ENCODE measurements around the gene VWF.

VWF gene

DNA sequence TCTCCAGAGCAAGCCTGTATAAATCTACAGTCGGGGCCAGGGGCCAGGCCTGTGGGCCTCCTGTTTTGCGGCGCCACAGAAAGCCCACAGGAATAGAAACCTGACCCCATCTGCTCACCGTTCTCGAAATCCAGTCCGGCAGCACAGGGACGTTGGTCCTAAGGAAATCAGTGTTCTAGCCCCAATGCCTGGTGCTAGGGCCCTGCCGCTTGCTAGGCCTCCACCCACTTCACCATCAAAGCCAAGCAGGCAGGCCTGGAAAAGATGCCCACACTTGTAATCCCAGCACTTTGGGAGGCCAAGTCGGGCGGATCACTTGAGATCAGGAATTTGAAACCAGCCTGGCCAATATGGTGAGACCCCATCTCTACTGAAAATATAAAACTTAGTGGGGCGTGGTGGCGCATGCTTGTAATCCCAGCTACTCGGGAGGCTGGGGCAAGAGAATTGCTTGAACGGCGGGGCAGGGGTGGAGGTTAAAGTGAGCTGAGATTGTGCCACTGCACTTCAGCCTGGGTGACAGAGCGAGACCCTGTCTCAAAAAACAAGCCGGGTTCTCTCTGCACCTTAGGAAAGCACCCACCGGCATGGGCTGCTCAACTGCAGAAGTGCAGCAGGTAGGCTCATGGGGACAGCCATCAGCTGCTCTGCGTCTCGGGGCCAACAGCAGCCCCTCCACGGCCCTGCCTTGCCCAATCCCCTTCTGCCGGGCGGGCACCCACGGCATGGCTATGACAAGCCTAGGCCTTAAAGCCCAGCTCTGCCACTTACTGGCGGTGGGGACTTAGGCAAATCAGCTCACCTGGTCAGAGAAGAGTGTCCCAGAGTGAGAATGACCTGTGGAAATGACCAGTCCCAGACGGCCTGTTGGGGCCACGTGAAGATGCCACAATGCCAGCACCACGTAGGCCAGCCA, 47.4 kb downstream of the VWF start:
- no peak for DNase-seq (ENCODE audit: low read depth)

DNA sequence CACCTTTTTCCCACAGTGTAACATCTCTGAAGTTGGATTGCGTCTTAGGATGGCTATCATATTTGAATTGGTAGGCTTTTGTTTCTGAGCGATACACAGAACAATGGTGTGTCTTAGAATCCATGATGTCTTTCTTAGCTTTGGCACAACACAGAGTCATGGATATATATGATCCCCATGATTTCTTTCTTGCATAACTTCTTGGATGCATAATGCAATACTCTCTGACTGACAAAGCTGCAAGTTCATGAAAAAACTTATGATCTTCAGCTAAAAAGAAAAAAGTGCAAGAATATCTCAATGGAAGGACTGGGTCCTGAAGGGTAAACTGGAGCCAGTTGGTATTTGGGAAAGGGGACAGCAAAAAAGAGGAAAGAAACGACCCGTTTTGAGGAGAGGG, 48.1 kb downstream of the VWF start:
- DNase-seq (ENCODE audit: low read depth) = no peak

DNA sequence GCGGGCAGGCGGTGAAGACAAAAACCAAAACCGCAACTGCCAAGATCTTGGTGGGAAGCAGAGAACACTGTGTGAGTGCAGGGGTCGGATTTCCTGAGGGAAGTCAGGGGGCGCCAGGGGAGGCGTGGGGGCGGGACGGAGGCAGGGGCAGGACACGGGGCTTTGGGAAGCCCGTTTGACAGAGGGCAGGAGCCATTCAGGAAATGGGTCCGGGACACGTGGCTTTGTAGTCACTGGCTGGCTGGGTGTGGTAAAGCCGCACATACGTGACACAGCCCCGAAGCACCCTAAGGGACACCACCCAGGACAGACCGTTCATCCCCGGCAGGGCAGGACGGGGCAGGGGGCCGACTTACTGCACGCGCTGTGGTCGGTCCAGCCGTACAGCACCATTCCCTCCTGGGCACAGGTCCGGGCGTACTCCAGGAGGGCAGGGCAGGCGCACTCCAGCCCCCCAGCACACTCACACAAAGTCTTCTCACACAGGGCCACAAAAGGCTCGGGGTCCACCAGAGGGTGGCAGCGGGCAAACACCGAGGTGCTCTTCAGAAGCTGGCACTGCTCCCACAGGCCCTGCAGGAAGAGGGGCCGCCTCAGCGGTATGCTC, 49.4 kb downstream of the VWF start:
- DNase-seq (ENCODE audit: low read depth) = no peak

DNA sequence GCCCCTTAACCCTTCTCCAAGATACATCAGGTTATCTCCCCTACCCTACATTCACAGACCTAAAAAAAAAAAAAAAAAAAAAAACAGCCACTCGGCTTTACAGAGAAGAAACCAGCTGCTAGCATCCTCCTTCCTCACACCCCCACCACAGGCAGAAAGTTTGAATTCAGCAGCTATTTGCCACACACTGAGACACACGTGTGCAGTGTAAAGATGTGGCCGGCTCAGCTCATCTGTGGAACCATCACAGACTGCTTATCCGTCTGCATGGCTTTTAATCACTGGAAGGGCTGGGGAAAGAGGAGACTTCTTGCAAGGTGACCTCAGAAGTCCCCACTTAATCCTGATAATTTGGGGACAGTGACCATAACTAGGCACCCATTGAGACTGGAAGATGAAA, 50.0 kb downstream of the VWF start:
- no peak for DNase-seq (ENCODE audit: low read depth)

DNA sequence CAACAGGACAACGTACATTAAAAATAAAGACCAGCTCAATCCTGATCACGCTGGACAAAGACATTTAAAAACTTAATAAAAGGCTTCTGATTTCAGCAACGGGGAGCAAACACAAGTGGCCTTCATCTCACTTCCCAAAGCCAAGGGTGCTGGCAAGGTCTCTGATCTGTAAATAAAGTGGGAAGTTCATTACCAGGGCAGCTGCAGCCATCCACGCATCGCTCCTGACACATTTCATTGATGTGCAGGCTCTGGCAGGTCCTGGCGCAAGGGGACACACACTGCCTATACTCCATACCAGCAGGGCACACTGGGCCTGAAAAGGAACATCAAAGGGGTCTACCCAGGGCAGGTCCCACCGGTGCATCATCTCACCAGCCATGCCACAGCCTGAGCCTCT, 51.0 kb downstream of the VWF start:
- DNase-seq (ENCODE audit: low read depth) = no peak

DNA sequence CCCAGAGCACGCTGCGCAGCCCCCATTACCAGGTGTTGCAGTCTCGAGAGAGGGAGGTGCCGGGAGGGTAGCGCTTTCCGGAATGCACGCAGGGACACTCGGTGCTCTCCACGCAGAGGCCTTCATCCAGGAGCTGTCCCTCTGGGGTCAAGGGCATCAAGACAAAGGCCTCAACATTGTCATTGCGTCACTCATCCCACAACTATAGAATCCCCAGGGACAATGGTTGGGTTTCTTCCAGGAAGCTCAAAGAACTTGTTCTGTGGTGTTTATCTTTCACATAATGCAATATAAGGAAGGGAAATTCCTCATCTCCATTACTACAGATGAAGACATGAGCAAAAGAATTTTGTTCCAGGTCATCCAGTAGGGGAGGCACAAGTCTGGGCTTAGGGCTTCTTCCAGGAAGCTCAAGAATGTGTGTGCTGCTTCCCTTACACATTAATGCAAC, 52.1 kb downstream of the VWF start:
- no peak for DNase-seq (ENCODE audit: low read depth)

DNA sequence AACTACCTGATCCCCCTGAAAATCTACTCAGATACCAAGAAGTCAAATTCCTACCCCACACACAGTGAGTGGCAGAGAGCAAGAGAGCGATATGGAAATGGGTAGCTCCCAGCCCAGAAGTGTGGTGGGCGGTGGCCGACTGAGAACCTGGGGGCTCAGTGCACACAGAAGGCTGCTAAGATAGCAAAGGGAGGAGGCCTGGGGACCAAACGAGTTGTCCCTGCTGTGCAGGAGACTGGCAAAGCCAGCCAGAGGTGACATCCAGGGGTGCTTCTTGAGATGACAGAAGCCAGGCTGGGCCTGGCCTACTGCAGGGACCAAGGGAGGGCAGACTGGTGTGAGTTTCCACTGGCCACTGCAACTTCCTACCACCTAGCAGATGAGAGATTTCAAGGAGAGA, 52.9 kb downstream of the VWF start:
- DNase-seq (ENCODE audit: low read depth) = no peak

DNA sequence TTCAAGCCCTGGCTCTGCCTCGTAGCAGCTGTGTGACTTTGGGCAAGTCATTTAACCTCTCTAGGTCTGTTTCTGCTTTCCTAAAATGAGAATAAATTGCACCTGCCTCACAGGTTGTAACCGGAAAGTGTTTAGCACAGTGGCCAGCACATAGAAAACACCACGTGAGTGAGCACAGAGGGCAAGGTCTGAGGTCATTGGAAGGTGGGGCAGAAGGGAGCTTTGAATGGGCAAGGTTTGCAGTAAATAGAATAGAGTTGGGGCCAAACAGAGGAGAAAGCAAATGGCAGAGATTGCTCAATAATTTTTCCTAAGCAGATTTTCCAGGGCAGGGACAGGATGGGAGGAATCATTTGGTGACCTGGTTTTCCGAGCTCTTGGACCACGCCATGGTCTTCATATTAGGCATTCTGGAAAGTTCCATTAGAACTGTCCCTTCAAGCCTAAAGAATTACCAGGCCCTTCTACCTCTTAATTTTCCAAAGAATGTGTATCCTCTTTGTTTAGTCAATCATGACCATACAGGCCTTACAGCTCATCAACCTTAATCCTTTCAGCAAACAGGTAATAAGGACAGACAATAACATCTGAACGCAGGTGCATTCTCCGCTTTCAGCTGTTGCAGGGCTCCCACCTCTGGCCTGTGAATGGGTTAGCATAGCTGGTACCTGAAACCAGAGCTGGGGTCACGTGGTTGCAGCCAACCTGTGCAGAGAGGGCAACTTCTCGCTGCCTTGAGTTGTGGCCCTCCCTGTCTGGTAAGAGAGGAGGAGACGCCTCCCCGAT, 53.8 kb downstream of the VWF start:
- no peak for DNase-seq (ENCODE audit: low read depth)

DNA sequence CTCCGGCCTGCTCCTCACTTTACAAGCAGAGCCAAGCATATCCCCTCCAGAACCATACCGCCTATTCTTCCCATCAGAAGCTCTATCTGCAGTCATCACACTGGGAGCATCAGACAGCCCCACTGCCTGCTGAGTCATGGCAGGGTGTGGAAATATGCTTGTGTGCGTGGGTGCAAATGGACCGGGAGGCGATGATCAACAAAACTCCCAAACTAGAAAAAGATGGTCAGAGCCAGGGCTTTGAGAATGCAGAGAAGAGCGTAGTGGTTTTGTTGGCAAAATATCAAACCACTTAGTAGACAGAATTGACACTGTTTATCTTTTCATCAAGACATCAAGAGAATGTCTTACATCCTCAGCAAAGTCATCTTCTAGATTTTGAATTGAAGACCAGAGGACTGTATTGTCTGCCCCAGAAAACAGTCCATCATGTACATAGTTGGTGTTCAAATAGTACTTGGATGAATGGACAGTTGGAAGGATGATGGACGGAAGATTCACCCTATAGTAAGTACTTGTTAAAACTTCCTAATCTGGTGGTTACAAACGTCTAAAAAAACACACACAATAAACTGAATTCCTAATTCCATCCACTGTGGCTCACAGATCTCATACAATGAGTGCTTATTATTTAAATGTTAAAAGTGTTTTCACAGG, 54.9 kb downstream of the VWF start:
- DNase-seq (ENCODE audit: low read depth) = no peak

DNA sequence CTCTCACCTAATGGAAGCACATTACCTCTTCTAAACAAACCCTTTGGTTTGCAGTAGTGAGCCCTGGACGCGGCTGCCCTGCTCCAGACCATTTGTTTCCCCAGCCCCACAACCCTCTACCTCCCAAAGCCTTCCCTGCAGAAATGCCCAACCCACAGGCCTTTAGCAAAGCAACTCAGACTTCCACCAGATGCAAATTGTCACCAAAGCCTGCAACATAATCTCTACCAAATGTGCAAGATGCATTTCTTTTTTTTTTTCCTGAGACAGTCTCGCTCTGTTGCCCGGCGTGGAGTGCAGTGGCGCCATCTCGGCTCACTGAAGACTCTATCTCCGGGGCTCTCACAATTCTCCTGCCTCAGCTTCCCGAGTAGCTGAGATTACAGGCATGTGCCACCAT, 56.2 kb downstream of the VWF start:
- no peak for DNase-seq (ENCODE audit: low read depth)

DNA sequence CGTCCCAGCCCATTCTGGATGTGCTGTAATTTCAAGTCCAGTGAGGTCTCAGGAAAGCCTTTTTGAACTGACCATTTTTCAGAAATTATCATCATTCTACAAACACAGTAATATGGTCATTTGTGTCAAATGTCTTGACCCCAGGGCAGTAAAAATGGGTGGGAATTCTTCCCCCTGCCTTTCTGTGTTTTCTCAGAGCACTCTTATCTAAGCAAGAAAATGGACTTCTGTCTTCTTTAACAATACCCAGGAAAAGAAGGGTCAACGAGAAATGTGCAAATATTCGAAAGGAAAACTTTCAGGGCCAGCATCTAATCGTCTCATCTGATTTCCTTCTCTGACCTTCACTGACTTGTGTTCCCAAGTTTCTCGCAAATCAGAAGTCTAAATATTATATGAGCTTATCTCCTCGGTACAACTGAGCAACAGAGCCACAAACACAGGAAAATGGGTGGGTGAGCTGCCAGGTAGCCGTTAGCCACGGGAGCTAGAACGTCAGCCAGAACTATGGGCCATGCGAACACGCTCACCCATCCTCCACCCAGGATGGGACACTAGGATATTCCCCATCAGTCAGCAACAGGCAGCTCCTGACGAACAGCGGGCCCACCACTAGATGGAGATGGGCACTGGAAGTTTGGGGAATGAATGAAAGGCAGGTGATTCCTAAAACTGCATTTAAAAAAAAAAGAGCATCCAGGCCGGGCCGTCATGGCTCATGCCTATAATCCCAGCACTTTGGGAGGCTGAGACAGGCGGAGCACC, 57.1 kb downstream of the VWF start:
- DNase-seq (ENCODE audit: low read depth) = no peak

DNA sequence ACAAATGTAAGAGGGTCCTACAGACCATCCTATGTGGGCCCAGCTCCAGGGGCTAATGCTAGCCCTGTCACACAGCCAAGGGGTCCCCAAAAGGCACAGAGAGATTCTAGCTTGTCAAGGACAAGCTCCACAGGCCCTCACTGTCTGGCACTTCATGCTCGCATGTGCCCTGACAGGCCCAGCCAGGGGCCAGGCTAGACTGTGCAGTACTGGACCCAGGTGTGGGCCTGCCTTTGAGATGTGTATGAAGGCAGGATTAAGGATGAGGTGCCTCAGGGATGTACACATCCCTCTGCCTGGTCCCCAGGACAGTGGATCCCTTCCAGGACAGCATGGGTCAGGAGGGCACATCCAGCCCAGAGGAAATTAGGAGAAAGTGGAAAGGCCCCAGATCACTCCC, 57.8 kb downstream of the VWF start:
- no peak for DNase-seq (ENCODE audit: low read depth)

DNA sequence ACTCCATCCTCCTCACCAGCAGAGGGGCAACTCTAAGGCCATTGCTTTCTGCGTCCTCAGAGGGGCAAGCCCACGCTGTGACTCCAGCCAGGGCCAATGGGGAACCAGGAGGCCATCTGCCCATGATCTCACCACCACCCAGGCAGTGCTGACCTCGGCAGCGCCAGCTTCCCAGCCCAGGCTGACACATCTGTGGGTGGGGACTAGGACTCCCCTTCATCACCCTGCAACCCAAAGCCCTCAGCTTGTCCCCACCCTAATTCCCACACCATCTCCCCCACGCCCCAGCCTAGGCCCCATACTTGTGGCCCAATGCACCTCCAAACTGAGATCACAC, 58.6 kb downstream of the VWF start:
- no peak for DNase-seq (ENCODE audit: low read depth)

DNA sequence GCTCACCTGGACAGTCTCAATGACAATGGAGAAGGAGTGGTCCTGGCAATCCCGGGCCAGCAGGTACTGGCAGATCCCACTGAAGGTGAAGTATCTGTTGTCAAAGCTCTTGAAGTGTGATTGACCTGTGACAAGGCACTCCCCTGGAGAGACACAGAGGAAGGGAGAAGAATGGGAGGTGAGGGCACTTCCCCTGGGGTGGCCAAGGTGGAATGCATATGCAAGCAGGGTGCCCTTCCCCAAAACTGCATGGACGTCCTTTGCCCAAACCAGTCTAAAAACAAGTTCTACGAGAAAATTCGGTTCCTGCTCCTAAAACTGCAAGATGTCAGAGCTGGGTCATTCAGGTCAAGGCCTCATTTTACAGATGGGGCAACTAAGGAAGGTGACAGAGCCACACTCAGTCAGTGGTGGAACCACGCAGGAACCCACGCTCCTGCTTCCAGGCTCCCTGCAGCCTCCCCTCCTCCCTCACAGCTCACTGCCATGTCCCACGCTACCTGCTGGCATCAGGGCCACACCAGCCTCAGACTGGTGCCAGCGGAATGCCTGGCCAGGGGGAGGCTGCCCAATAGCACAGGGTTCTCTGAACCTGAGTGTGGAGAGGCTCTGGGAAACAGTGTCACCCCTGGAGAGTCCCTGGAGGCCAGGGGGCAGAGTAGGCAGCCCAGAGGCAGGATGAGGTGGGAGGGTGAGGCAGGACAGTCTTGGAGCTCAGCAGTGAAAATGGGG, 59.2 kb downstream of the VWF start:
- DNase-seq (ENCODE audit: low read depth) = no peak

DNA sequence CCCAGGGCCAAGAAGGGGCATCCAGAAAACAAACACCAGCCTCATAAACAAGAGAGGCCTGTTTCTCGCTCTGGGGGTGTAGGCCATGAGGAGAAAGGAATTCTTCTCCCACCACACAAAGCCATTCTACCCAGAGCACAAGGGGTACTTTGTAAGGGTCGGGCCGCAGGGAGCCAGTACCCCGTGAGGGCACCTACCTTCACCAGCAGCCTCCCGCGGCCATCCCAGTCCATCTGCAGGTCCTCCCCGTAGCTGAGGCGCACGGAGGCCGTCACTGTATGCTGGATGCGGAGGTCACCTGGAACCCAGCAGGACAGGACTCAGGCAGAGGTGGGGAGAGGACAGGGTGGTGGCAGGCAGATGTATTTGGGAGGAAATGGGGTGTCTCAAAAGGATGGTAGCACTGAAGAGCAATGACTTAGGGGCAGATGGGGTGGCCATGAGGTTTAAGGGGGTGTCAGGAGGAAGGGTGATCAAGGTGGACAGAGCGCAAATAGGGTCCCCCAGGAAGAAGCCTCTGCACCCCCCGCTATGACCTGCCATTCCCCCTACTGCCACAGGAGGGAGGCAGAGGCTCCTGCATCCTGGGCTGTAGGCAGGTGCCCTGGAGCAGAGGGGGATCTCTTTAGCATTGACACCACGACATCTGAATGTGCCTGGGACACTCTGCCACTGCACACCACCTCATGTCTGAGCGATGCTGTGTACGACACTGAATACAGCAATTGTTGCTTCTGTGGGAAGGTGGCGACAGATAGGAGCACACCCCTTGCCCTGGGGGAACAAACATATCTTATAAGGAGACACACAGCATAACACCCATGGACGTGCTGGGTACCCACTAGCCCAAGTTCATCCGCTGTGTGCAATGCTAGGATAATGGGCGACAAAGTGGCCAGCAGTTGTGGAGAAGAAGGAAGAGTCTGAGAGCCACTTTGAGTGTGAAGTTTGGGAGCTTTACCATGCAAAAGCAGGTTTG, 61.4 kb downstream of the VWF start:
- peak; percentile 41 for DNase-seq (ENCODE audit: low read depth)

DNA sequence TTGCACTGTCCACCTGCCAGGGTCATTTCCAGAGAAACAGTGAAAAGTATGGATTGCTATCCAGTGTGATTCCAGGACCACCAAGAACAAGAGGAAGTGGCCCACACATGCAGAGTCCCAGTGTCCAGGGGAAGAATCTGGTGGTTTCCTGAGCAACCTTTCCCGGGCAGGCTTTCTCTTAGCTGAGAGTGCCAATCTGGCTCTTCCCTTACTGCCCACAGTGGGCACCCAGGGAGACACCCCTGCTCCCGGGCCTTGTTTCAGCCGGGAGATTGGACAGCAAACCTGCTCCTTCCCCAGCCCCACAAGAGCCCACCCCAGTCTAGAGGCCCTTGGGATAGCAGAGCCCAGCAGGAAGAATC, 62.1 kb downstream of the VWF start:
- no peak for DNase-seq (ENCODE audit: low read depth)

DNA sequence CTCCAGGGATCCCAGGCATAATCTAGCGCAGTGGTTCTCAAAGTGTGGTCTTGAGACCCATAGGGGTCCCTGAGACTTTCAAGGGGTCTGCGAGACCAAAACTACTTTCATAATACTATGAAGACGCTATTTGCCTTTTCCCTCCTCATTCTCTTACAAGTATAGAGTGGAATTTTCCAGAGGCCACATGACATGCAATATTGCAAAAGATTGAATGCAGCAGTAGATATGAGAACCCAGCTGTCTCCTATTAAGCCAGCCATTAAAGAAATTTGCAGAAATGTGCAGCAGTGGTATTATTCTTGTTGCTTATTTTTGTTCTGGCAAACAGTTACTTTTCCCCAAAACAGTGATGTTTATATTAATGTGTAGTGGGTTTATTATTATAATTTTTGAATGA, 62.8 kb downstream of the VWF start:
- no peak for DNase-seq (ENCODE audit: low read depth)

DNA sequence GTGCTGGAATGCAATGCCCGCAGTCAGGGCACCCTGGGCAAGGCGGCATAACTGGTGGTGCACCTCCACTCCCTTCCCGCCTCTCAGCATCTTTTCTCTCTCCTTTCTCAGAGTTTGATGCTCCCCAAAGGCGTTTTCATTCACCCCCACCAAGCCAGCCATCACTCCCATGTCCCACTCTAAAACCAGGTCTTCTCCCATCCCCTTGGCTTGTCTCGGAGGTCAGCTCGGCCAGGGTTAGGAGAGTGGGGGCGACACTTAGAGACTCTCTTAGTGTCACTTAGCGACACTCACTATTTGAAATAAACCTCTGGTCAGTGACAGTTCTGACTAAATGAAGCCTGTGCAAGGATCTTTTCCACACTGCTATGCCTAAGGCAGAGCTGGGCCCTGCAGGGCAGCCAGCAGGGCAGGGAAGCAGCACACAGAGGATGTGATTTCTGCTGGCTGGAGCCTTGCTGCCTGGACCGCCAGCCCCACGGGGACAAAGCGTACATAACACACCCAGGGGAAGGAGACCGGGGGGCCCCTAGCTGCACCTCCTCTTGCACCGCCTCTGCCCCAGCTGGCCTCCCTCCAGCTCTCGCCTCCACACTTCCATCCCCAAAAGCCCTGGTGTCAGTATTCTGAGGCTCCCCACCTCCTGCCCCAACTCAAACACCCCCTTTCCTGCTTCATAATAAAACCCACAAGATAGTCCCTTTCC, 64.5 kb downstream of the VWF start:
- no peak for DNase-seq (ENCODE audit: low read depth)

DNA sequence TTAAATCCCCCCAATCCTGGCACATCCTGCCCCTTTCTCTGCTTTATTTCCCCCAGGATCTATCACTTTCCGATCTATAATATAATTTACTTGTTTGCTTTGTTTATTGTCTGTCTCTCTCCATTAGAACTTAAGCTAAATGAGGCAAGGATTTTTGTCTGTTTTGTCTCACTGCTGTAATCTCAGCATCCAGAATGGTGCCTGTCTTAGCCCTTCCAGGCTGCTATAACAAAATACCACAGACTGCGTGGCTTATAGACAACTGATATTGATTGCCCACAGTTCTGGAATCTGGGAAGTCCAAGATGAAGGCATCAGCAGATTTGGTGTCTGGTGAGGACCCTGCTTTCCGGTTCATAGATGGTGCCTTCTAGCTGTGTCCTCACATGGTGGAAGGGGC, 65.2 kb downstream of the VWF start:
- DNase-seq (ENCODE audit: low read depth) = no peak

Measured in stimulated activated CD8-positive, alpha-beta memory T cell treated with anti-CD3 and anti-CD28 coated beads, Interleukin-12 subunit alpha, Interleukin-12 subunit beta, amount 100 ng/mL, for 1 hour (primary cell).